SU-DHL-6 (cell line): Measurements from ENCODE around the gene LAMA2.

ENCODE experiments used
- EZH2phosphoT487 ChIP-seq: fragments of 200-600 bp; sonication (generic), shearing (Covaris generic); conservative IDR thresholded peaks from 2 replicates; pipeline ENCODE4 v1.6.1; 2018; ENCODE audit warnings: mild to moderate bottlenecking, antibody characterized with exemption, low read length, moderate library complexity, mixed read lengths
- TF ChIP-seq, protein P1 (sequence below): fragments of 200-600 bp; sonication (generic); IDR thresholded peaks from one replicate; pipeline ENCODE4 v1.5.1; 2017; ENCODE audit warnings: antibody characterized with exemption, mild to moderate bottlenecking, low read length, moderate library complexity; ENCODE audit not compliant: insufficient read depth, poor library complexity, severe bottlenecking

DNA sequence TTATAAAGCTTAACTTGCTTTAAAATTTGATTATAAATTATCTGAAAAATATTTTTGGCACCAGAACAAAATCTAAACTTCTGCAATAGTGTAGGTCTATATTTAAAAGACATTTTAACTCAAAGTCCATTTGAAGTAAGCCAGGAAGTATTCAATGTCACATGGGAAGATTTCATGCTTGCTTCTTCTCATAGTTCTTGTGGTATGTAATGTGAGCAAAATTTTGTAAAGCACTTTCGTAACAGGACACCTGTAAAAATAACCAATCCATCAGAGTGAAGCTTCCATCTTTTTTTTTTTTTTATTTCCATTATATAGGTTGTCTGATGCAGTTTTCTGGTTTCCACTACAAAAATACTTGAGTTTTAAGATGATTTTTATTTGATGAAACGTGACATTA is 386.1 kb downstream of the LAMA2 start:
- TF ChIP-seq, protein P1, sequence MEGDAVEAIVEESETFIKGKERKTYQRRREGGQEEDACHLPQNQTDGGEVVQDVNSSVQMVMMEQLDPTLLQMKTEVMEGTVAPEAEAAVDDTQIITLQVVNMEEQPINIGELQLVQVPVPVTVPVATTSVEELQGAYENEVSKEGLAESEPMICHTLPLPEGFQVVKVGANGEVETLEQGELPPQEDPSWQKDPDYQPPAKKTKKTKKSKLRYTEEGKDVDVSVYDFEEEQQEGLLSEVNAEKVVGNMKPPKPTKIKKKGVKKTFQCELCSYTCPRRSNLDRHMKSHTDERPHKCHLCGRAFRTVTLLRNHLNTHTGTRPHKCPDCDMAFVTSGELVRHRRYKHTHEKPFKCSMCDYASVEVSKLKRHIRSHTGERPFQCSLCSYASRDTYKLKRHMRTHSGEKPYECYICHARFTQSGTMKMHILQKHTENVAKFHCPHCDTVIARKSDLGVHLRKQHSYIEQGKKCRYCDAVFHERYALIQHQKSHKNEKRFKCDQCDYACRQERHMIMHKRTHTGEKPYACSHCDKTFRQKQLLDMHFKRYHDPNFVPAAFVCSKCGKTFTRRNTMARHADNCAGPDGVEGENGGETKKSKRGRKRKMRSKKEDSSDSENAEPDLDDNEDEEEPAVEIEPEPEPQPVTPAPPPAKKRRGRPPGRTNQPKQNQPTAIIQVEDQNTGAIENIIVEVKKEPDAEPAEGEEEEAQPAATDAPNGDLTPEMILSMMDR: no peak
- TF ChIP-seq EZH2phosphoT487: no peak
